Karpas-422 (cell line): Measurements from ENCODE around the gene IER2. TPM values are rescaled to one million over a fixed set of nuclear protein-coding genes. Genes with fewer than 3 reads are reported as not detected.
A peak's percentile ranks its signal among the peaks of the same experiment; 100 is the strongest.
"Not testable (repeated sequence)": the region's sequence is repeated elsewhere in the genome, so short reads cannot be mapped to it uniquely, and the experiment has no call there.

Experiments
- DNase-seq: peaks from one replicate; pipeline ENCODE4 v3.0.0-alpha.2; 2015
- H2AFZ ChIP-seq: fragments of 200-600 bp; sonication (generic); 2 replicates; pipeline ENCODE4 v1.6.1; 2014; ENCODE audit warnings: antibody characterized with exemption, low read length, mixed read lengths
- H3K27ac ChIP-seq: fragments of 200-600 bp; sonication (generic); 2 replicates; pipeline ENCODE4 v1.5.1; 2014; ENCODE audit warnings: mild to moderate bottlenecking, low read length, moderate library complexity
- H3K27me3 ChIP-seq: fragments of 200-600 bp; sonication (generic); 2 replicates; pipeline ENCODE4 v1.6.1; 2014; ENCODE audit warnings: low read length, mixed read lengths
- H3K36me3 ChIP-seq: fragments of 200-600 bp; sonication (generic); 2 replicates; pipeline ENCODE4 v1.6.1; 2014; ENCODE audit warnings: low read length, mixed read lengths; ENCODE audit not compliant: insufficient read depth
- H3K4me1 ChIP-seq: fragments of 200-600 bp; sonication (generic); 2 replicates; pipeline ENCODE4 v1.6.1; 2014; ENCODE audit warnings: mild to moderate bottlenecking, low read length, mixed read lengths
- H3K4me2 ChIP-seq: fragments of 200-600 bp; sonication (generic); 2 replicates; pipeline ENCODE4 v1.6.1; 2014; ENCODE audit warnings: low read length, low read depth, mild to moderate bottlenecking; ENCODE audit not compliant: poor library complexity, severe bottlenecking
- H3K4me3 ChIP-seq: fragments of 200-600 bp; sonication (generic); 2 replicates; pipeline ENCODE4 v1.5.1; 2014; ENCODE audit warnings: mild to moderate bottlenecking, antibody characterized with exemption, low read length, mixed read lengths
- H3K79me2 ChIP-seq: fragments of 200-600 bp; sonication (generic); 2 replicates; pipeline ENCODE4 v1.6.1; 2014; ENCODE audit warnings: mild to moderate bottlenecking, low read length, mixed read lengths
- H3K9ac ChIP-seq: fragments of 200-600 bp; sonication (generic); 2 replicates; pipeline ENCODE4 v1.6.0; 2014; ENCODE audit warnings: low read length
- H3K9me2 ChIP-seq: fragments of 200-600 bp; sonication (generic), shearing (Covaris generic); replicated peaks from 2 replicates; pipeline ENCODE4 v1.6.0; 2014; ENCODE audit warnings: mild to moderate bottlenecking, low read length, moderate library complexity; ENCODE audit not compliant: insufficient read depth
- H3K9me3 ChIP-seq: fragments of 300-700, 200-600 bp; sonication (generic); 2 replicates; pipeline ENCODE4 v1.6.1; 2014; ENCODE audit warnings: low read length, mixed read lengths
- H4K20me1 ChIP-seq: fragments of 200-600 bp; sonication (generic); 2 replicates; pipeline ENCODE4 v1.6.1; 2014; ENCODE audit warnings: mild to moderate bottlenecking, antibody characterized with exemption, low read length, low read depth; ENCODE audit not compliant: insufficient read depth
- total RNA-seq: library from RNA; depleted of rRNA; stranded (reverse); fragments of >200 nt; shearing (Covaris generic); gene quantifications from 2 replicates; pipeline ENCODE4 v1.2.3, GENCODE V29; 2014; ENCODE audit warnings: low replicate concordance

IER2 gene
- total RNA-seq, 1 experiment from 2014 or later = 7.3 TPM

DNA sequence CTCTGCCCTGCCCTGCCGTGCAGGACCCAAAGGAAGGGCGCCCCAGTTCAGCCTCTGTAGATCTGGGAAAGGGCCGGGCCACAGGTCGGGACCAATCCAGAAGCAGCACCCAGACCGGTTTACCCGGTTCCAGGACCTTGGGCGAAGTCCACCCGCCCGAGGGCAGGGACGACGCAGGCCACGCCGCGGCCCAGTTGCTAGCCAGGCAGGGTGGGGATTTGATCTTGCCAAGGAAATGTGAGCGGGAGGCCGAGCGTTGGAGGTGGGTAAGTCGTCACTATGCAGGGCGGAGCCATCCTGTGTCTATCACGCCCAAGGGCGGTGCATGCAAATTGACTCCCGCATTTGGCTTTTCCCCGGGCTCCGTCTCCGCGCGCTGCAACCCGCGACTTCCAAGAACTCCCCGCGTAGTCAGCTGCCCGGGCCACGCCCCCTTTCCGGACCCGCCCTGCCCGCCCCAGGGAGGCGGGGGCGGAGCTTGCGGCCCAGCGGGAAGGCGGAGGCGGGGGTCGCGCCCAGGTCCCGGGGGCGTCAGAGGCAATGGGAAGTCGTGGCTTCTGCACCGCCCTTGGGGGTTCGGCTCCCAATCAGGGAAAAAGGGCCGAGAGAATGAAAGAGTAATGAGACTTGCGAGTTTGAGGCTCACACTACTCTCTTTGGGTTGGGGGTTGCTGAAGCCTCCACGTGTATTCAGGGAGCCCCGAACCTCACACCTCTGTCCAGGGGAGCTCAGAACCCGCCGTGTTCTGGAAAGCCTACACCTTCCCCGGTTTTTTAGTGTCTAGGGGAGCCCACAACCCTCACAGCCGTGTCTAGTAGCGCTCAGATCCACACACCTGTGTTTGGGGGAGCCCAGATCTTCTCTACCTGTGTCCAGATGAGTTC is 12.8 kb downstream of the IER2 start:
- Histone ChIP-seq H3K9ac (peak overlapping the region; percentile 58), H4K20me1 (no peaks in the 10 kb centered on the region), H3K27me3 (no peaks in the 10 kb centered on the region), H3K27ac (no peak overlapping the region), H3K4me3 (peak overlapping the region; percentile 58), H3K79me2 (no peaks in the 10 kb centered on the region), H3K9me3 (no peaks in the 10 kb centered on the region), H3K36me3 (no peaks in the 10 kb centered on the region), H2AFZ (peak overlapping the region; percentile 88; the same call in 1 of the 2 replicates), H3K9me2 (no peaks in the 10 kb centered on the region), H3K4me2 (peak overlapping the region; percentile 77), H3K4me1 (peaks cover 30% of the 10 kb centered on the region)
- DNase-seq = peak; percentile 88

DNA sequence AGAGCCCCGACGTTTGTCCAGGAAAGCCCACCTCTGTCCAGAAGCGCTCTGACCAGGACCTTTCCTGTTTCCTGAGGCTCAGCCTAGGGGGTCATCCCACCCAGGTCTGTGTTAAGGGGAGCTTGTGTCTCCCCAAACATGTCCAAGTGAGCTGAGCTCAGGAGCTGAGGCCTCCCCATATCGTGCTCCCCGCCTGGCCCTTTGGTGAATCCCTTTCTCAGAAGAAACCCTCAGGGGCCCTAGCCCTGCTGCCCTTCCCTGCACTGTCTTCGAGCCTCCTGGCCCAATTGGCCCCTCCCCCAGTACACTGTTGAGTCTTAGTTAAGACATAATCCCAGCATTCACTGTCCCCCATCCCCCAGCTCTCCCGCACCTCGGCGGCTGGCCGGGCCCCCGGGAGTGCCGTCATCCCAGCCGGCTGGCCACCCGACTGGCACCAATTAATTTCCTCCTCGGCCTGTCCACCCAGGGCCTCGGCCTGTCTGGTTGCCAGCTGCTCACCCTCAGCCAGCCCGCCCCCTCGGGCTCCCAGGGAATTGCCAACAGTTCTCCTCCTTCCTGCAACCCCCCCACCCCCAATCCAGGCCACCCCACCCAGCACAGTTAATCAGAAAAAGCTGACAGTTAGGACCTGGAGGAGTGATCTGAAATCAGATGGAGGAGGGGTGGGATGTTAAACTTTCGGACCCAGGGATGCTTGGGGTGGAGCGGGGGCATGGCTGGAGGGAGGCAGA is 13.6 kb downstream of the IER2 start:
- DNase-seq = peak; percentile 56
- no peaks in the 10 kb centered on the region for H3K9me2 ChIP-seq
- no peaks in the 10 kb centered on the region for H3K27me3 ChIP-seq
- H4K20me1 ChIP-seq = no peaks in the 10 kb centered on the region
- H3K4me2 ChIP-seq = peak overlapping the region; percentile 77
- H3K4me3 ChIP-seq = peak overlapping the region; percentile 58; the same call in 1 of the 2 replicates
- no peaks in the 10 kb centered on the region for H3K36me3 ChIP-seq
- no peaks in the 10 kb centered on the region for H3K79me2 ChIP-seq
- peaks cover 30% of the 10 kb centered on the region for H3K4me1 ChIP-seq
- H3K27ac ChIP-seq = no peak overlapping the region
- peak overlapping the region; percentile 55 for H3K9ac ChIP-seq
- peak overlapping the region; percentile 98 for H2AFZ ChIP-seq
- no peaks in the 10 kb centered on the region for H3K9me3 ChIP-seq

DNA sequence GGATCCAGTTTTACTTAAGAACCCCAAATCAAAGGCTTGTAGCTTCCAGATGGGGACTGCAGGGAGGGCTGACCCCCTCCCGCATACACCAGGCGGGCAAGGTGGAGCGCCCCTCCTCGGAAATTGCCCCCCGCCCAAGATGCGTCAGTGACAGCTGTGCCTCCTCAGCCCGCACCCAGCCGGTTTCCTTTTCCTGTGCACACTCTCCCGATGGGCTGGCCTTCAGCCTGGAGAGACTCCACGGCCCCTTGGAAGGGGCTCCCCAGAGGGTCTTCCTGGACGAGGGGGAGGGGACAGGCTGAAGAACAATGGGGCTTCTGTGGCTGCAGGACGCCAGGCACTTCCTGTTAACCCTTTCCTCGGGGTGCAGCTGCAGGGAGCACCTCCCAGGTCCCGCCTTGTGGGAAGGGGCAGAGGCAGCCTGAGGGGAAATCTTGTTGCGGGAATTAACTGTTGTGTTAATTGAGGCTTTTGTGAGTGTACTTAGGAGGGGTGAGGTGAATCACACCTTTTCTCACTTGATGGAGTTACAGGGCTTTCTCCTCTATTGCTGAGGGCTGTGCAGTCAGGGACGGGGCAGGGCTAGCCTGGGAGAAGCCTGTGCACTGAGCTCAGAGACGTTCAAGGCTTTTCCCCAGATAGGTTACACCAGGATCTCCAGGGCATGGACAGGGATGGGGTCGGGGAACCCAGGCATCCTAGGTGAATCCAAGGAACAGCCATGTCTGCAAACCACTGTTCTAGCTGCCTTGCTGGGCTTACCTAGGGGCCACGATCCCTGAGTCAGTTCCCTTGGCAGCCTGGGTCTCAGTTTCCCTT is 14.3 kb downstream of the IER2 start:
- peaks cover 30% of the 10 kb centered on the region for H3K4me1 ChIP-seq
- H3K9ac ChIP-seq = peak overlapping the region; percentile 55
- DNase-seq = peak; percentile 68
- H3K27me3 ChIP-seq = no peaks in the 10 kb centered on the region
- H4K20me1 ChIP-seq = no peaks in the 10 kb centered on the region
- no peaks in the 10 kb centered on the region for H3K79me2 ChIP-seq
- H3K9me2 ChIP-seq = no peaks in the 10 kb centered on the region
- peak overlapping the region; percentile 77 for H3K4me2 ChIP-seq
- H3K4me3 ChIP-seq = peak overlapping the region; percentile 54; the same call in 1 of the 2 replicates
- peak overlapping the region; percentile 98 for H2AFZ ChIP-seq
- no peaks in the 10 kb centered on the region for H3K36me3 ChIP-seq
- no peaks in the 10 kb centered on the region for H3K9me3 ChIP-seq
- H3K27ac ChIP-seq = no peak overlapping the region

DNA sequence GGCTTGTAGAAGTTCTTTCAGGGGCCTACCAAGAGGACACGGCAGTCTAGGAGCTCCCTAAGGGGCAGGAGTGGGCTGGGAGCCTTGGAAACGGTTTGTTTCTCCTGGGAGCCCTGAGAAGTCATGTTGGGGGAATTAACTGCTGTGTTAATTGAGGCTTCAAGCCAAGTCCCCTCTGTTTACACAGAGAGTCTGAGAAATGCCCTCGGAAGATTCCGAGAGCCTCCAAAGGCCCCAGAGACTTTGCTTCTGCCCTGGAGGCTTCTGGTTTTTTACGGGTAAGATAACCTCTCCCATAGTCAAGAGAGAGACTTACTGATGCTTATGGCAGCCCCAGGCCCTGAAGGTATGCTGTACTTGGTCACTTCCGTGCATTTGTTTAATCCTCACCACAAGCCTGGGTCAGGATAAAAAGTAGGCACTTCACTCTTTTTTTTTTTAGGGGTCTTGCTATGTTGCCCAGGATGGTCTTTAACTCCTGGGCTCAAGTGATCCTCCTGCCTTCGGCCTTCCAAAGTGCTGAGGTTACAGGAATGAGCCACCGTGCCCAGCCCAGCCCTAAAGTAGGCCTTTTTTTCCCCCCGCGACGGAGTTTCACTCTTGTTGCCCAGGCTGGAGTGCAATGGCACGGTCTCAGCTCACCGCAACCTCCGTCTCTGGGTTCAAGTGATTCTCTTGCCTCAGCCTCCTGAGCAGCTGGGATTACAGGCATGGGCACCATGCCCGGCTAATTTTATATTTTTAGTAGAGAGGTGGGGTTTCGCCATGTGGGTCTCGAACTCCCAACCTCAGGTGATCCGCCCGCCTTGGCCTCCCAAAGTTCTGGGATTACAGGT is 15.2 kb downstream of the IER2 start:
- H3K9me2 ChIP-seq = no peaks in the 10 kb centered on the region
- no peak overlapping the region for H3K27ac ChIP-seq
- no peaks in the 10 kb centered on the region for H3K27me3 ChIP-seq
- DNase-seq = peak; percentile 32
- no peak overlapping the region for H2AFZ ChIP-seq
- no peaks in the 10 kb centered on the region for H3K9me3 ChIP-seq
- H4K20me1 ChIP-seq = no peaks in the 10 kb centered on the region
- no peaks in the 10 kb centered on the region for H3K36me3 ChIP-seq
- H3K4me2 ChIP-seq = no peak overlapping the region
- H3K4me3 ChIP-seq = no peak overlapping the region
- H3K9ac ChIP-seq = no peak overlapping the region
- peaks cover 30% of the 10 kb centered on the region for H3K4me1 ChIP-seq
- H3K79me2 ChIP-seq = no peaks in the 10 kb centered on the region

DNA sequence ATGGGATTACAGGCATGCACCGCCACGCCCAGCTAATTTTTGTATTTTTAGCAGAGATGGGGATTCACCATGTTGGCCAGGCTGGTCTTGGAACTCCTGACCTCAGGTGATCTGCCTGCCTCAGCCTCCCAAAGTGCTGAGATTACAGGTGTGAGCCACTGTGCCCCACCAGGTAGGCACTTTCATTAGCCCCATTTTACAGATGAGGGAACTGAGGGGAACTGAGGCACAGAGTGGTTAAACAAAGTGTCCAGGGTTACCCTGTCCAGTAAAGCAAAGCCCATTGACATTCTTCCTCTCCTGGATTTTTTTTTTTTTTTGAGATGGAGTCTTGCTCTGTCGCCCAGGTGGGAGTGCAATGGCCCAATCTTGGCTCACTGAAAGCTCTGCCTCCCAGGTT is 15.9 kb downstream of the IER2 start:
- DNase-seq = peak; percentile 10
- not testable (repeated sequence) for H3K4me2 ChIP-seq, H3K9me3 ChIP-seq, H4K20me1 ChIP-seq, H3K27ac ChIP-seq, H3K36me3 ChIP-seq, H3K9ac ChIP-seq, H3K9me2 ChIP-seq, H3K79me2 ChIP-seq, H2AFZ ChIP-seq, H3K27me3 ChIP-seq, H3K4me3 ChIP-seq
- peaks cover 30% of the 10 kb centered on the region for H3K4me1 ChIP-seq

DNA sequence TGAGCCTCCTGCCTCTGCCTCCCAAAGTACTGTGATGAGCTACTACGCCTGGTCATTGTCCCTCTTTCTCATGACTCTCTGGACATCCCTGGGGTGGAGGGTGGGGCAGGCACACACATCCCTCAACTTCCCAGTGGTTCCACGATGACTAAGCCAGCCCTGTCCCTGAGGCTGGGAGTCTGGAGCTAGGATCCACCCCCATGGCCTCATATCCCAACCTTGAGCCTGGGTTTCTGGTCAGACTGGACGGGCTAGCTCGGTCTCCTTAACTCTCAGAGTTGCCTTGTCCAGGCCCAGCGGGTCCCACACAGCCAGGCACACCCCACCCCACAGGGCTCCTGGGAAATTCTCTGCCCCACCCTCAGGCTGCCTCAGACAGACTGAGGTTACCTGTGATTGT is 19.6 kb downstream of the IER2 start:
- H3K4me2 ChIP-seq = no peak overlapping the region
- no peaks in the 10 kb centered on the region for H3K9me3 ChIP-seq
- H3K4me3 ChIP-seq = no peak overlapping the region
- H3K36me3 ChIP-seq = no peaks in the 10 kb centered on the region
- no peak overlapping the region for H3K27ac ChIP-seq
- H4K20me1 ChIP-seq = no peaks in the 10 kb centered on the region
- DNase-seq = peak; percentile 19
- no peaks in the 10 kb centered on the region for H3K9me2 ChIP-seq
- H3K27me3 ChIP-seq = no peaks in the 10 kb centered on the region
- H3K79me2 ChIP-seq = no peaks in the 10 kb centered on the region
- H2AFZ ChIP-seq = no peak overlapping the region
- no peaks in the 10 kb centered on the region for H3K4me1 ChIP-seq
- H3K9ac ChIP-seq = no peak overlapping the region

DNA sequence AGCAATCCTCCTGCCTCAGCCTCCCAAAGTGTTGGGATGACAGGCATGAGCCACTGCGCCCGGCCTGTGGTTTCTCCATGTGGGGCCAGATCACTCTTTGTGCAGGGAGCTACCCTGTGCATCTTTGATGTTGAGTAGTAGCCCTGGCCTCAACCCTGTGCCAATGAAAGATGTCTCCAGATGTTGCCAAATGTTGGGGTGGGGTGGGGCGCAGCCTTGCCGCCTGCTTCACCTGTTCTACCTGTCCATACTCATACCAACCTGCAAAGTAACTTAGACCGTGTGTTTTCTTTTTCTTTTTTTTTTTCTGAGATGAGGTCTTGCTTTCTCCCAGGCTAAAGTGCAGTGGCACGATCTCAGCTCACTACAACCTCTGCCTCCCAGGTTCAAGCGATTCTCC is 20.9 kb downstream of the IER2 start:
- Histone ChIP-seq H2AFZ (no peak overlapping the region), H3K9me2 (no peaks in the 10 kb centered on the region), H3K27ac (no peak overlapping the region), H3K4me3 (no peak overlapping the region), H3K36me3 (no peaks in the 10 kb centered on the region), H3K27me3 (no peaks in the 10 kb centered on the region), H3K9me3 (no peaks in the 10 kb centered on the region), H3K4me1 (no peaks in the 10 kb centered on the region), H3K79me2 (no peaks in the 10 kb centered on the region), H3K9ac (no peak overlapping the region), H4K20me1 (no peaks in the 10 kb centered on the region), H3K4me2 (no peak overlapping the region)
- DNase-seq = no peak
